ENCODE results near the gene PRODH2.

PRODH2 gene

GRCh38 chr19:35793381-35794165 lies 19.1 kb downstream of the PRODH2 start:
- no peak for DNase-seq

- no peak for DNase-seq
These were observed 19.8 kb downstream of the PRODH2 start for GRCh38 chr19:35792888-35793287.

- no peak for DNase-seq
These were observed 20.3 kb downstream of the PRODH2 start for GRCh38 chr19:35792312-35792711.

- no peak for DNase-seq
These were observed 20.8 kb downstream of the PRODH2 start for GRCh38 chr19:35791814-35792279.

GRCh38 chr19:35790981-35791813 lies 21.4 kb downstream of the PRODH2 start:
- no peak for DNase-seq

- no peak for DNase-seq
These were observed 22.4 kb downstream of the PRODH2 start for GRCh38 chr19:35789978-35790944.

- DNase-seq, result no peak
These were observed 23.3 kb downstream of the PRODH2 start for GRCh38 chr19:35789195-35789977.

GRCh38 chr19:35788205-35788960 lies 24.3 kb downstream of the PRODH2 start:
- no peak for DNase-seq

- no peak for DNase-seq
These were observed 25.3 kb downstream of the PRODH2 start for GRCh38 chr19:35787227-35787799.

- DNase-seq, result no peak
These were observed 26.1 kb downstream of the PRODH2 start for GRCh38 chr19:35786299-35787160.

- no peak for DNase-seq
These were observed 27.4 kb downstream of the PRODH2 start for GRCh38 chr19:35785339-35785627.

- DNase-seq, result no peak
These were observed 27.9 kb downstream of the PRODH2 start for GRCh38 chr19:35784503-35785338.

GRCh38 chr19:35783469-35784434 lies 28.9 kb downstream of the PRODH2 start:
- no peak for DNase-seq

- DNase-seq, result no peak
These were observed 30.1 kb downstream of the PRODH2 start for GRCh38 chr19:35782589-35782988.

GRCh38 chr19:35781650-35782049 lies 31.0 kb downstream of the PRODH2 start:
- DNase-seq, result no peak

GRCh38 chr19:35780717-35781116 lies 31.9 kb downstream of the PRODH2 start:
- no peak for DNase-seq

GRCh38 chr19:35780058-35780457 lies 32.6 kb downstream of the PRODH2 start:
- DNase-seq, result no peak

- no peak for DNase-seq
These were observed 33.6 kb downstream of the PRODH2 start for GRCh38 chr19:35779033-35779432.

All from fibroblast of skin of right quadriceps (primary cell).